Ectodermal cell (in vitro differentiated cells): ENCODE data around the gene IQCN.

Source experiments
- H3K27ac ChIP-seq: 2 replicates; pipeline ENCODE4 v1.7.0; 2013; ENCODE audit warnings: mild to moderate bottlenecking, low read depth, low read length; ENCODE audit not compliant: insufficient read depth, poor library complexity, severe bottlenecking
- H3K27me3 ChIP-seq: 2 replicates; pipeline ENCODE4 v1.7.0; 2013; ENCODE audit warnings: mild to moderate bottlenecking, low read length; ENCODE audit not compliant: insufficient read depth, control insufficient read depth, poor library complexity, severe bottlenecking
- H3K36me3 ChIP-seq: one replicate; pipeline ENCODE4 v1.7.0; 2013; ENCODE audit warnings: low read length; ENCODE audit not compliant: control insufficient read depth, insufficient read depth
- H3K4me1 ChIP-seq: one replicate; pipeline ENCODE4 v1.7.0; 2013; ENCODE audit warnings: low read length; ENCODE audit not compliant: control insufficient read depth, insufficient read depth
- H3K4me3 ChIP-seq: 2 replicates; pipeline ENCODE4 v1.7.0; 2013; ENCODE audit warnings: low read depth, low read length, control low read depth; ENCODE audit not compliant: insufficient read depth
- H3K9me3 ChIP-seq: 2 replicates; pipeline ENCODE4 v1.7.0; 2013; ENCODE audit warnings: mild to moderate bottlenecking, low read length, moderate library complexity; ENCODE audit not compliant: control insufficient read depth
- WGBS, 2 experiments: methylation state at CpG; one replicate each; pipeline ENCODE4 v1.1.7; 2013; ENCODE audit warnings: missing lambda C conversion rate in 2 of 2; 5-methylcytosine and 5-hydroxymethylcytosine counted together

Gene IQCN

DNA sequence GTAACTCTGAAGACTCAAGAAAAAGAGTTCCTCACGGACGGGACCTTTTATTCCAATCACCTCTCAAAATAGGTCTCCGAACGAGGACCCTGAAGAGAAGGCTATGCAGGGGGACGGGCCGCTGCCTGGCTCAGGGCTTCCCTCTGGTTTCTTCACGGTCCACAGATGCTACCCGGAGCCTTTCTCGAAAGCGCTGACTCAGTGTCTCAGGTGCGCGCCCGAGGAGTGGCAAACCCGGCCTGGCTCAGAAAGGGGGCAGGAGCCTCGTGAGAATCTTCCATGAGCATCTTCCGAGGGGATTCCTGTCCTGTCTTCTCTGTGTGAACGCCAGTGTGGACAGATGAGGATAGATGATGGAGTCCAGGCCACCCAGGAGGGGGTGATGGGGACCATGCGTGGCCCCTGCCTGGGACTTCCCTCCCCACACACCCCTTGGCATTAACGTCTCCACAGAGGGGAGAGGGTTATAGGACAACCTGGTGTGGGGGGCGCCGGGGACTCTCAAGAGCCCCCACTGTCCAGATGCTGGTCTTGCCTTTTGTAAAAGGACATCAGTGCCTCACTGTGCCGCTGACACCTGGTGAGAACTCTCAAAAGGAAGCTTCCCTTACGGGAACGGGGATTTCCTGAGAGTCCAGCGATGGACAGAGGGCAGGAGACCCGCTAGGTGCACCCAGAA is 32.1 kb upstream of the IQCN start:
- Histone ChIP-seq H3K27ac (no peak overlapping the region), H3K4me1 (peaks cover 17% of the 10 kb centered on the region), H3K27me3 (no peaks in the 10 kb centered on the region), H3K9me3 (no peaks in the 10 kb centered on the region), H3K36me3 (peaks cover 15% of the 10 kb centered on the region), H3K4me3 (no peak overlapping the region)
- 91 to 93% methylated on average over 26 of the region's 26 CpGs for WGBS, 2 experiments

- 12 to 14% methylated on average over 29 of the region's 29 CpGs for WGBS, 2 experiments
- H3K36me3 ChIP-seq, result peaks cover 12% of the 10 kb centered on the region
- no peaks in the 10 kb centered on the region for H3K27me3 ChIP-seq
- peaks cover 17% of the 10 kb centered on the region for H3K4me1 ChIP-seq
- no peaks in the 10 kb centered on the region for H3K9me3 ChIP-seq
- peak overlapping the region; percentile 2 for H3K4me3 ChIP-seq
- H3K27ac ChIP-seq, result peak overlapping the region; percentile 84
Measured at GRCh38 chr19:18304458-18305310, 30.4 kb upstream of the IQCN start.

GRCh38 chr19:18304208-18304457 is 29.9 kb upstream of the IQCN start:
- Histone ChIP-seq H3K9me3 (no peaks in the 10 kb centered on the region), H3K27ac (no peak overlapping the region), H3K27me3 (no peaks in the 10 kb centered on the region), H3K36me3 (peaks cover 12% of the 10 kb centered on the region), H3K4me1 (peaks cover 17% of the 10 kb centered on the region), H3K4me3 (no peak overlapping the region)
- 19 to 26% methylated on average over 2 of the region's 2 CpGs for WGBS, 2 experiments

DNA sequence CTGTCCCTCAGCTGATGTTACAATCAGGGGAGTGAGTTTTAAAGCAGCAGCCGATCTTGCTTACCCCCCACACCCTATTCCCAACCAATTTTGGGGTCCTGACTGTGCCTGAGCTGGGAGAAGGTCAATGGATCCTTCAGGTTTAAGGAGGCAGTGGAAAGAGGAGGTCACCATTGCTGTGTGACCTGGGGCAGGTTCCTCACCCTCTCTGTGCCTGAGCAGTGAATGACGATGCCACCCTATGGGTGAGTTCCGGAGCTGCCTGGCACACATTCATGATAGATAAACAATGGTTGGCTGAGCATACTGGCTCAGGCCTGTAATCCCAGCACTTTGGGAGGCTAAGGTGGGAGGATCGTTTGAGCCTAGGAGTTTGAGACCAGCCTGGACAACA is 27.5 kb upstream of the IQCN start:
- Histone ChIP-seq H3K4me1 (peaks cover 17% of the 10 kb centered on the region), H3K36me3 (no peaks in the 10 kb centered on the region), H3K27me3 (no peaks in the 10 kb centered on the region), H3K4me3 (no peak overlapping the region), H3K27ac (no peak overlapping the region), H3K9me3 (no peaks in the 10 kb centered on the region)
- 91 to 94% methylated on average over 3 to 4 of the region's 4 CpGs for WGBS, 2 experiments

GRCh38 chr19:18300930-18301717 is 26.9 kb upstream of the IQCN start:
- Histone ChIP-seq H3K27ac (no peak overlapping the region), H3K27me3 (no peaks in the 10 kb centered on the region), H3K4me1 (peaks cover 17% of the 10 kb centered on the region), H3K9me3 (no peaks in the 10 kb centered on the region), H3K4me3 (no peak overlapping the region), H3K36me3 (no peaks in the 10 kb centered on the region)
- WGBS, 2 experiments, result 84 to 87% methylated on average over 18 of the region's 18 CpGs

DNA sequence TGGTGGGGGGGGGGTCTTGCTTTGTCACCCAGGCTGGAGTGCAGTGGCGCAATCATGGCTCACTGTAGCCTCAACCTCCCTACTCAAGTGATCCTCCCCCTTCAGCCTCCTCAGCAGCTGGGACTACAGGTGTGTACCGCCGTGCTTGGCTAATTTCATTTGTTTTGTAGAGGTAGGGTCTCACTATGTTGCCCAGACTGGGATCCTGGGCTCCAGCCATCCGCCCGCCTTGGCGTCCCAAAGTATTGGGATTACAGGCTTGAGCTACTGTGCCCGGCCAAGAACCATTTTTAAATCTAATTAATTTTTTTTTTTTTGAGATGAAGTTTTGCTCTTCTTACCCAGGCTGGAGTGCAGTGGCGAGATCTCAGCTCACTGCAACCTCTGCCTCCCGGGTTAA is 25.4 kb upstream of the IQCN start:
- 94 to 97% methylated on average over 9 of the region's 9 CpGs for WGBS, 2 experiments

GRCh38 chr19:18298601-18299000 is 24.3 kb upstream of the IQCN start:
- Histone ChIP-seq H3K4me1 (peaks cover 3% of the 10 kb centered on the region), H3K27me3 (no peaks in the 10 kb centered on the region), H3K36me3 (no peaks in the 10 kb centered on the region), H3K9me3 (no peaks in the 10 kb centered on the region), H3K4me3 (no peak overlapping the region), H3K27ac (no peak overlapping the region)
- WGBS, 2 experiments, result 88 to 89% methylated on average over 5 to 6 of the region's 6 CpGs

More for the DNA sequence above, 25.4 kb upstream of the IQCN start:
- Histone ChIP-seq H3K27ac (no peak overlapping the region), H3K27me3 (no peaks in the 10 kb centered on the region), H3K36me3 (no peaks in the 10 kb centered on the region), H3K9me3 (no peaks in the 10 kb centered on the region), H3K4me3 (no peak overlapping the region), H3K4me1 (peaks cover 8% of the 10 kb centered on the region)

DNA sequence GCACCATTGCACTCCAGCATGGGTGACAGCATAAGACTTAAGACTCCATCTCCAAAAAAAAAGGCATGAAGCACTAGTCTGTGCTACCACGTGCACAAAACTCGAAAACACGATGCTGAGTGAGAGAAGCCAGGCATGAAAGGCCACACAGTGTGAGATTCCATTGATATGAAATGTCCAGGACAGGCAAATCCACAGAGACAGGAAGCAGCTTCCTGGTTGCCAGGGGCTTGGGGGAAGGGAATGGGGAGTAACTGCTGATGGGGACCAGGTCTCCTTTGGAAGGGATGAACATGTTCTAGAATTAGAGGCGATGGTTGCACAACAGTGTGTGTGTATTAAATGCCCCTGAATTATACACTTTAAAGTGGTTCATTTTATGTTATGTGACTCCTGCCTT is 23.1 kb upstream of the IQCN start:
- H3K27me3 ChIP-seq, result no peaks in the 10 kb centered on the region
- peaks cover 11% of the 10 kb centered on the region for H3K4me1 ChIP-seq
- WGBS, 2 experiments, result 73 to 76% methylated on average over 4 of the region's 4 CpGs
- H3K4me3 ChIP-seq, result no peak overlapping the region
- H3K9me3 ChIP-seq, result no peaks in the 10 kb centered on the region
- H3K27ac ChIP-seq, result no peak overlapping the region
- H3K36me3 ChIP-seq, result no peaks in the 10 kb centered on the region

- H3K27ac ChIP-seq, result no peak overlapping the region
- H3K4me3 ChIP-seq, result no peak overlapping the region
- no peaks in the 10 kb centered on the region for H3K27me3 ChIP-seq
- no peaks in the 10 kb centered on the region for H3K36me3 ChIP-seq
- WGBS, 2 experiments, result 82 to 83% methylated on average over 4 of the region's 4 CpGs
- H3K4me1 ChIP-seq, result peaks cover 19% of the 10 kb centered on the region
- H3K9me3 ChIP-seq, result no peaks in the 10 kb centered on the region
Measured at GRCh38 chr19:18295034-18295451, 20.8 kb upstream of the IQCN start.

- Histone ChIP-seq H3K27ac (no peak overlapping the region), H3K27me3 (no peaks in the 10 kb centered on the region), H3K9me3 (no peaks in the 10 kb centered on the region), H3K4me1 (peaks cover 19% of the 10 kb centered on the region), H3K36me3 (no peaks in the 10 kb centered on the region), H3K4me3 (no peak overlapping the region)
- 43 to 52% methylated on average over 9 of the region's 9 CpGs for WGBS, 2 experiments
Measured at GRCh38 chr19:18294467-18294864, 20.2 kb upstream of the IQCN start.
